ENCODE measurements around the gene CDR2L.

- no peak for TF ChIP-seq EP300 (IDR thresholded peaks at IDR 0.05)
- no peak for TF ChIP-seq CTCF (IDR thresholded peaks at IDR 0.05)
- no peak for TF ChIP-seq POLR2A (IDR thresholded peaks at IDR 0.05)
Measured at GRCh38 chr17:75049057-75049456, 61.6 kb downstream of the CDR2L start.

All from ovary (tissue), 3 donors.